KOPT-K1 (cell line): ENCODE results near the gene RASL12.
"Not testable (repeated sequence)": the region's sequence is repeated elsewhere in the genome, so short reads cannot be mapped to it uniquely, and the experiment has no call there.

ENCODE experiments used
- H3K27ac ChIP-seq: fragments of 200-600 bp; sonication (generic); 2 replicates; pipeline ENCODE4 v1.5.1; 2016; ENCODE audit warnings: antibody characterized with exemption, mild to moderate bottlenecking, low read depth, low read length; ENCODE audit not compliant: poor library complexity, severe bottlenecking
- H3K36me3 ChIP-seq: fragments of 200-600 bp; sonication (generic); 2 replicates; pipeline ENCODE4 v1.5.1; 2017; ENCODE audit warnings: antibody characterized with exemption, mild to moderate bottlenecking, low read length, moderate library complexity; ENCODE audit not compliant: insufficient read depth
- H3K9me3 ChIP-seq: fragments of 200-600 bp; sonication (generic); 2 replicates; pipeline ENCODE4 v1.5.1; 2017; ENCODE audit warnings: antibody characterized with exemption, low read length, mild to moderate bottlenecking; ENCODE audit not compliant: insufficient read depth, poor library complexity, severe bottlenecking

RASL12 gene

DNA sequence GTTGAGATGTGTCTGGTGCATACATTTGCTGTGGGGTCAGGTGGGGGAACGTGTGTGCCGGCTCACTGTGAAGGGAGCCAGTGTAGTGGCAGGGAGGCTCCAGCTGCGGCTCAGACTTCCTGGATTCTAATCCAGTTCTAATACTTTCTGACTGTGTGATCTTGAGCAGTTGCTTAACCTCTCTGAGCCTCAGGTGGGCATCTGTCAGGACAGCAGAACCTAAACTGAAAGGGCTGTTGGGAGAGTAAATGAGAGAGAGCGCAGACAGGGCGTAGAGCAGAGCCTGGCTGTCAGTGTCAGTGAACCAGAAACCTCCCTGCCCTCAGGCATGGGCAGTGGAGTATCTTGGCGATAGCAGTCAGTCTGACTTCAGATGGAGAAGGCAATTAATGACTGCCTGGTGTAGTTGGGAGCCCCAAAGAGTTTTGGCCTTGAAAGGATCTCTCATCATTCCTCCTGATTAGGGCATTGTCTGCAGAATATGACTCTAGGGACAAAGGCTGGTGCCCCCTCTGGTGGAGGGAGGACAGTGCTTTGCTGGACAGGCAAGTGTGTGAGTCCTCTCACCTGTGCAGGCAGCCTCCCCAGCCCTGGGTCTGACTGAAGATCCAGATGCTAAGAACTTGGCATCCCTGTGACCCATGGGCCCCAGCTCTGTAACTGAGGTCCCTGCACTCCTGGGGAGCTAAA, 18.3 kb upstream of the RASL12 start:
- no peaks in the 10 kb centered on the region for H3K9me3 ChIP-seq
- no peaks in the 10 kb centered on the region for H3K36me3 ChIP-seq
- no peak overlapping the region for H3K27ac ChIP-seq

DNA sequence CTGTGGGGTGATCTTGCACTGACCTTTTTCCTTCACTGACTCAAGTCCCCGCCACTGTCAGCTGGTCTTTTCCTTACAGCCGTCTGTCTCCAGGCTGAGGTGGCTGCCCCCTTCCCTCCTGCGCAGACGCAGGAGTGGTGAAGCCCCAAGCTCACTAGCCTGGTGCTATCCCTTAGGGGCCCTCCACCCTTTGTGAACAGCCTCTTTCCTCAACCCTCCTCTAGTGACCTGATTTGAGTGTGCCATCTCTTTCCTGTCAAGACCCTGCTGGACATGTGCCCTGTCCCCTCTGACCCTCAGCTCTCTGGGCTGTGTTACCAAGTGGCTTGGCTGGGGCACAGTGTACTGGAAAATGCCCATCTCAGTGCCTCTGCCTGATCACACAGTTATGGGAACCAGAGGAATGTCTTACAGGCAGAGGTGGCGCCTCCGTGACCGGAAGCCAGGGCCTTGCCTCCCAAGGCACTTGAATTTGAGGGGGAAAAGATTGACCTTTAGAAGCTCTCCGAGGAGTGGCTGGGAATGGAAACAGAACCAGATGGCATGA, 17.5 kb upstream of the RASL12 start:
- no peaks in the 10 kb centered on the region for H3K36me3 ChIP-seq
- no peaks in the 10 kb centered on the region for H3K9me3 ChIP-seq
- H3K27ac ChIP-seq = no peak overlapping the region

DNA sequence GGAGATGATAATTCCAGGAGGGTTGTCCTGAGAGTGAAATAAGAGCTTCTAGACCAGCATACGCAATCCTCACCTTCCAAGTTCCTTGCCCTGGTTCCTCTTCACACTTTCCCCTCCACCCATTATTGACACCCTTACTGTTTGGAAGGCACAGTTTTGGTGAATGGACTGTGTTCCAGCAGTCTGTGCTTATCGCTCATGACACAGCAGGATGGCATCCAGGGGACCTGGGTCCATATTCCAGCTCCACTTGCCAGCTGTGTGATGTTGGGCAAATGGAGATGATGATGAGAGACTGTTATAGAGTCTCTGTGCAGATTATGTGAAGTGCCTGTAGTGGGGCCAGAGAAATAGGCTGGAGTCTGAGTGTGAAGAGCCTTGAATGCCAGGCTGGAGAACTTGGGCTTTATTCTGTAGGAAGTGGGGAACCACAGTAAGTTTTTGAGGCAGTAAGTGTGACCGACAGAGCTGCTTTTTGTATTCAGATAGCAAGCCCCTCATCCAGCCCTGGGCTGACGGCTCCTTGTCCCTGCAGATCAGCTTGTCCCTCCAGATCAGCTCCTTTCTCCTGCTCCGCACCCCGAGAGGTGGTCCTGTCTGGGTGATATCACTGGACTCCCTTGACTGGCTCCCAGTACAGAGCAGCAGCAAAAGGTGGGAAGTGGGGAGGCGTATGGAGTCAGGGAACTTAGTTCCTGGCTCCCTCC, 16.9 kb upstream of the RASL12 start:
- Histone ChIP-seq H3K9me3 (no peaks in the 10 kb centered on the region), H3K27ac (no peak overlapping the region), H3K36me3 (no peaks in the 10 kb centered on the region)

DNA sequence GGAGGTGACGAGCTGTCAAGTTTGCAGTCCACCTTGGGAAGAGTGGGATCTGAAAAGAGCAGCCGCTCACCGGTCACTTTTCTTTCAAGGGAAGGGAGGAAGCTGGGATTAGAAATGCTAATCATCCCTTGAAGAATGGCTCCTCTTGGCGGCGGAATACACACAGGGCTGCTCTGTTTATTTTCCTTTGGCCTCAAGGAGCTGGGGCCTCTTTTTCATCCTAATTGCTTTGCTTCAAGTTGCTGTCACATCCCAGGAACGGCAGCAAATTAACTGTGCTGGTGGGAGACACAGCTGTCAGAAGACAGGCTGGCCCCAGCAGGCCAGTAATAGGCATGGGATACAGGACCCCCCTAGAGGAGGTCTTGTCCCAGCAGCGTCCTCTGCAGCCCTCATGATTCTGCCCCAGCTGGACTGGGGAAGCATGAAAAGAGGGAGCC, 15.5 kb upstream of the RASL12 start:
- Histone ChIP-seq H3K36me3 (no peaks in the 10 kb centered on the region), H3K27ac (no peak overlapping the region), H3K9me3 (no peaks in the 10 kb centered on the region)

DNA sequence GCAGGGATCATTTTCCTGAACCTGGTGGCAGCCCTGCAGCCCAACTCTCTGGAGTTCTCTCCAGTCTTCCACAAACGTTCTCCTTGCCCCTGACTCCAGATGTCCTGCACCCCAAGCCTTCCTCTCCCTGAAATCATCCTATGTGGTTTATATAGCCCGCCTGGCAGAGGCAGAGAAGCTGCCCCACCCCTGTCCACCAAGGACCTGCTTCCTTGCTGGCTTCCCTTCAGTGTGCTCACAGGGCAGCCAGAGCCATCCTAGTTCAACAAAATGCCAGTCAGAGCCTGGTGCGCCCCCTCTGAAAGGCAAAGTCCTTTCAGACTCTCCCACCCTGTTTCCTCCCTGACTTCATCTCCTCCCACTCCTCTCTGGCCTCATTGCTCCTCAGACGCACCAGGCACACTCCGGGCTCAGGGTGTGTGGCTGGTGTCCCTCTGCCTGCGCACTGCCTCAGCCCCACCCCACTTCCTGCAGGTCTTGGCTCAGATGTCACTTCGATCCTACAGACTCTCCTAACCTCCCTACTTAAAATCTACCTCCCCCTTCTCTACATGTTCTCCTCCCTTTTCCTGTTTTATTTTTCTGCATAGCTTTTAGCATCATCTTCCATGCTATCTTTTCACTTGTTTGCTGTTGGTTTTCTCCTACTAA, 14.6 kb upstream of the RASL12 start:
- no peaks in the 10 kb centered on the region for H3K36me3 ChIP-seq
- H3K27ac ChIP-seq = no peak overlapping the region

DNA sequence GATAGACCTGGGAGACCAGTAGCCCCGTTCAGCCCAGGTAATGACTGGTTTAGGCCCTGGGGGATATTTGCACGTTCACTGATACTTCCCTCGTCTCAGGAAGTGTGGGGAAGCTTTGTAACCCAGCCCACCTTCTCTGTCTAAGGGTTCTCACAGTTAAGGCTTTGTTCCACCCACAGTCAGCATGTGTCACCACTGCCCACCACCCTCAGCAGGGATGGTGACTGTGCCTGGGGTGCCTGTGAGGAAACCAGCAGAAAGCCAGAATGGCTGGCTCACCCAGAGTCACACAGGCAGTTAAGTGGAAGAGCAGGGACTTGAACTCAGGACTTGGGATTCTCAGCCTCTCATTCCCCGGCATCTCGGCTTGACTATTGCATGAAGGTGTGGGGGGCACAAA, 14.0 kb upstream of the RASL12 start:
- H3K36me3 ChIP-seq = no peaks in the 10 kb centered on the region
- no peaks in the 10 kb centered on the region for H3K9me3 ChIP-seq
- H3K27ac ChIP-seq = no peak overlapping the region

More for the DNA sequence above, 14.6 kb upstream of the RASL12 start:
- H3K9me3 ChIP-seq = no peaks in the 10 kb centered on the region

DNA sequence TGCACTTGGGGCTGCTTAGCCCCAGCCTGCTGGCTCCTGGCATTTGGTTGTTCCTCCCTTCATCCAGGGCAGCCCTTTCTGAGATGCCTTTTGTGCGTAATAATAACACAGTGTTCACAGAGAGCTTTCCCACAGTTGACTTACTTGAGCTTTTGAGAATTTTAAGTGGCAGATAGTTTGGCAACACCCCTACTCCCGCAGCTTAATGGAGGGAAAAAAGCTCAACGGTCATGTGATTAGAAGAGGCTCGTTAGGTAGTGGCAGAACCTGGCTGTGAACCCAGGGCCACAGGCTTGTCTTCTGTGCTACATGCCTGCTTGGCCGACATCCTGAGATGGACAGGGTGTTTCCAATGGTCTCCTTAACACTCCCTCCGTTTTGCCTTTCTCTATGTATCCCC, 13.5 kb upstream of the RASL12 start:
- Histone ChIP-seq H3K9me3 (no peaks in the 10 kb centered on the region), H3K27ac (no peak overlapping the region), H3K36me3 (no peaks in the 10 kb centered on the region)

DNA sequence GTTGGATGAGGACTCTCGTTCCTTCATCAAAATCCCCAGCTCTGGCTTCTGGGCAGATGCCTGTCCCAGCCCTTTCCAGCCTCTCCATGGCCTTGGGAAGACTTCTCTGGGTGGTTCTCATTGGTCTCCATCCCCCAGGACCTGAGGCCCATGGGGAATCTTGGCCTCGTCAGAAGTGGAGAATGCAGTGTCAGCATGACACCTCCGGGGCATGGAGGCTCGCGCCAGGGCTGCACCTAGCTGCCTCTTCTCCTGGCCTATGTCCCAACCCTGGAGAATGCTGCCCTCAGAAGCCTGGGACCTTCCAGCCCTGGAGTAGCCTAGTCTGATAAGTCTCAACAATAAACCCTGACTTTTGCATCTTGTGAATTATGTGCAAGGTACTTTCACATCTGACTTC, 11.8 kb upstream of the RASL12 start:
- H3K9me3 ChIP-seq = no peaks in the 10 kb centered on the region
- no peak overlapping the region for H3K27ac ChIP-seq
- no peaks in the 10 kb centered on the region for H3K36me3 ChIP-seq

DNA sequence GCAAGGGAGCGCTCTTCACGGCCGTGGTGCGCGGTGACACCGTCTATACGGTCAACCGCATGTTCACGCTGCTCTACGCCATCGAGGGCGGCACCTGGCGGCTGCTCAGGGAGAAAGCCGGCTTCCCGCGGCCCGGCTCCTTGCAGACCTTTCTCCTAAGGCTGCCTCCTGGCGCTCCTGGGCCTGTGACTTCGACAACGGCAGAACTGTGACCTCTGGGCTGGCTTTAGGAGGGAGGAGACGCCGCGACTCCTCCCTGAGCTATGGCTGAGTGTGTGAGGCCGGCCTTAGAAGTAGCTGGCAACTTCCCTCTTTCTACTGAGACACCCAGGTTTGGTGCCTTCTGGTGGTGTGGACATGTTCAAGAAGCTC, 10.2 kb upstream of the RASL12 start:
- H3K27ac ChIP-seq = no peak overlapping the region
- no peaks in the 10 kb centered on the region for H3K36me3 ChIP-seq
- H3K9me3 ChIP-seq = no peaks in the 10 kb centered on the region

DNA sequence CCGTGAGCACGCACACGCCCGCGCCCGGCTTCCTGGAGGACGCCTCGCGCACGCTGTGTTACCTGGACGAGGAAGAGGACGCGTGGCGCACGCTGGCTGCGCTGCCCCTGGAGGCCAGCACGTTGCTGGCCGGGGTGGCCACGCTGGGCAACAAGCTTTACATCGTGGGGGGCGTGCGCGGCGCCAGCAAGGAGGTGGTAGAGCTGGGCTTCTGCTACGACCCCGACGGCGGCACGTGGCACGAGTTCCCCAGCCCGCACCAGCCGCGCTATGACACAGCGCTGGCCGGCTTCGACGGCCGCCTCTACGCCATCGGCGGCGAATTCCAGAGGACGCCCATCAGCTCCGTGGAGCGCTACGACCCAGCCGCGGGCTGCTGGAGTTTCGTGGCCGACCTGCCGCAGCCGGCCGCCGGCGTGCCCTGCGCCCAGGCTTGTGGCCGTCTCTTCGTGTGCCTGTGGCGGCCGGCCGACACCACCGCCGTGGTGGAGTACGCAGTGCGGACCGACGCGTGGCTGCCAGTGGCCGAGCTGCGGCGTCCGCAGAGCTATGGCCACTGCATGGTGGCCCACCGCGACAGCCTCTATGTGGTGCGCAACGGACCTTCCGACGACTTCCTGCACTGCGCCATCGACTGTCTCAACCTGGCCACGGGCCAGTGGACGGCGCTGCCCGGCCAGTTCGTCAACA, 9.6 kb upstream of the RASL12 start:
- Histone ChIP-seq H3K27ac (no peak overlapping the region), H3K36me3 (no peaks in the 10 kb centered on the region), H3K9me3 (no peaks in the 10 kb centered on the region)

DNA sequence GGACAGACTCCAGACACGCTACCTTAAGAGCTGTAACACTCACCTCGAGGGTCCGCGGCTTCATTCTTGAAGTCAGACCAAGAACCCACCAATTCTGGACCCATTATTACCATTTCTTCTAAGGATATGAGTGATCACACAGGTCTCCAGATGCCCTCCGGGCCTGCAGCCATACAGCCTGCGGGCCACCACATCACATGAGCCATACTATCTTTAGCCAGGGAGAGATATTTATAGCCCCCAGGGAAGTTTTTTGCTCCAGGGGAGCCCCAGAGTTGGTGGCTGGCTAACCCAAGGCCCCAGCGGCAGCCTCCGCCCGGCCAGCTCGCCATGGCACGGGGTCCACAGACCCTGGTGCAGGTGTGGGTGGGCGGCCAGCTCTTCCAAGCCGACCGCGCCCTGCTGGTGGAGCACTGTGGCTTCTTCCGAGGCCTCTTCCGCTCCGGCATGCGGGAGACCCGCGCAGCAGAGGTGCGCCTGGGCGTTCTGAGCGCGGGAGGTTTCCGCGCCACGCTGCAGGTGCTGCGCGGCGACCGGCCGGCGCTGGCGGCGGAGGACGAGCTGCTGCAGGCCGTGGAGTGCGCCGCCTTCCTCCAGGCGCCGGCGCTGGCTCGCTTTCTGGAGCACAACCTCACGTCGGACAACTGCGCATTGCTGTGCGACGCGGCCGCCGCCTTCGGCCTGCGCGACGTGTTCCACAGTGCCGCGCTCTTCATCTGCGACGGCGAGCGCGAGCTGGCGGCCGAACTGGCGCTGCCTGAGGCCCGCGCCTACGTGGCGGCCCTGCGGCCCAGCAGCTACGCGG, 8.9 kb upstream of the RASL12 start, which contains the start of gene KBTBD13:
Gene KBTBD13 (plus strand): TSS at position 261 of the 805 bp plus-strand sequence. CDS start 70 bp downstream, at position 331.
- no peak within 1 kb of the TSS for H3K27ac ChIP-seq
- no peaks in the 10 kb centered on the region for H3K36me3 ChIP-seq
- H3K9me3 ChIP-seq = no peaks in the 10 kb centered on the region

DNA sequence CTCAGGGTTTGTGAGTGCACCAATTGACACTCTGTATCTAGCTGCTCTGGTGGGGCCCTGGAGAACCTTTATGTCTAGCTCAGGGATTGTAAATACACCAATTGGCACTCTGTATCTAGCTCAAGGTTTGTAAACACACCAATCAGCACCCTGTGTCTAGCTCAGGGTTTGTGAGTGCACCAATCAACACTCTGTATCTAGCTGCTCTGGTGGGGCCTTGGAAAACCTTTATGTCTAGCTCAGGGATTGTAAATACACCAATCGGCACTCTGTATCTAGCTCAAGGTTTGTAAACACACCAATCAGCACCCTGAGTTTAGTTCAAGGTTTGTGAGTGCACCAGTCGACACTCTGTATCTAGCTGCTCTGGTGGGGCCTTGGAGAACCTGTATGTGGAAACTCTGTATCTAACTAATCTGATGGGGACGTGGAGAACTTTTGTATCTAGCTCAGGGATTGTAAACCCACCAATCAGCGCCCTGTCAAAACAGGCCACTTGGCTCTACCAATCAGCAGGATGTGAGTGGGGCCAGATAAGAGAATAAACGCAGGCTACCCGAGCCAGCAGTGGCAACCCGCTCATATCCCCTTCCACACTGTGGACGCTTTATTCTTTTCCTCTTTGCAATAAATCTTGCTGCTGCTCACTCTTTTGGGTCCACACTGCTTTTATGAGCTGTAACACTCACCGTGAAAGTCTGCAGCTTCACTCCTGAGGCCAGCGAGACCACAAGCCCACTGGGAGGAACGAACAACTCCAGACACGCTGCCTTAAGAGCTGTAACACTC, 8.0 kb upstream of the RASL12 start:
- not testable (repeated sequence) for H3K9me3 ChIP-seq, H3K36me3 ChIP-seq, H3K27ac ChIP-seq

DNA sequence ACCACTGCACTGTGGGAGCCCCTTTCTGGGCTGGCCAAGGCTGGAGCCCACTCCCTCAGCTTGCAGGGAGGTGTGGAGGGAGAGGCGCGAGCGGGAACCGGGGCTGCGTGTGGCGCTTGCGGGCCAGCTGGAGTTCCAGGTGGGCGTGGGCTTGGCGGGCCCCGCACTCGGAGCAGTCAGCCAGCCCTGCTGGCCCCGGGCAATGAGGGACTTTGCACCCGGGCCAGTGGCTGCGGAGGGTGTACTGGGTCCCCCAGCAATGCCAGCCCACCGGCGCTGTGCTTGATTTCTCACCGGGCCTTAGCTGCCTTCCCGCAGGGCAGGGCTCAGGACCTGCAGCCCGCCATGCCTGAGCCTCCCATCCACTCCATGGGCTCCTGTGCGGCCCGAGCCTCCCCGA, 7.2 kb upstream of the RASL12 start:
- not testable (repeated sequence) for H3K27ac ChIP-seq, H3K36me3 ChIP-seq, H3K9me3 ChIP-seq

DNA sequence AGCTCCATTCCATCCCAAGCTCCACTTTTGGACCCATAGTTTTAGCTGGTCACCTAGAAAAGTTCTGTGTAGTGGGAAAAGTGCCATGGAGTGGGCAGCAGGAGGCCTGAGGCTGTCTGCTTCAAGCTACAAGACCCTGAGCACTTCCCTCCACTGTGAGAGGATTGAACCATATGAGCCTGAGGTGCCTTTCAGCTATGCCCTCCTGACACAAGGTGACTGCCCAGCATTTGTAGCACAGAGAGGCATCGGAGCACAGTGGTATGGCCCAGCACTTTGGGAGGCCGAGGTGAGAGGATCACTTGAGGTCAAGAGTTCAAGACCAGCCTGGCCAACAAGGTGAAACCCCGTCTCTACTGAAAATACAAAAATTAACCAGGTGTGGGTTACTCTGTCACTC, 4.8 kb upstream of the RASL12 start:
- H3K27ac ChIP-seq = no peak overlapping the region
- no peaks in the 10 kb centered on the region for H3K36me3 ChIP-seq
- no peaks in the 10 kb centered on the region for H3K9me3 ChIP-seq
